Right ventricle myocardium superior (tissue), 1 donor: ENCODE measurements around the gene PBRM1. TPM values are rescaled to one million over a fixed set of nuclear protein-coding genes. Genes with fewer than 3 reads are reported as not detected.
A peak's percentile ranks its signal among the peaks of the same experiment; 100 is the strongest.

Experiments
- ATAC-seq: fragments of 200-7000 bp; cut with Tn5 transposase; one replicate; pipeline ENCODE4 v1.9.1; 2020; ENCODE audit warnings: mild to moderate bottlenecking; ENCODE audit not compliant: poor library complexity
- DNase-seq: peaks from one replicate; pipeline ENCODE4 v3.0.0-alpha.2; 2020
- intact Hi-C: fragments of 100-400 bp; cut with DNase I; formaldehyde crosslinking; loops from one replicate; pipeline ENCODE4 v1.11.2; 2022
- total RNA-seq: library from RNA; stranded (reverse); fragmentation: NEBNext Ultra II Directional; extraction: Animal tissue kit (Norgen Biotek cat#: 25700); gene quantifications from one replicate; pipeline ENCODE4 v1.2.1, GENCODE V29; 2021
- donor health status: DM: no; HTN: yes; CAD: no; lungs with severe emphysema.

PBRM1 gene
- total RNA-seq, 1 donor from 2014 or later: 45.1 TPM

GRCh38 chr3:52705688-52706686 lies 20.3 kb upstream of the PBRM1 start, which contains the start of the genes GLT8D1 and SPCS1:
Gene GLT8D1 (minus strand): TSS chr3:52705791. CDS start chr3:52700460, 5,331 bp downstream.
Gene SPCS1 (plus strand): TSS chr3:52706106. CDS start chr3:52706247, 141 bp downstream.
- ATAC-seq (peak; percentile 97), DNase-seq (peak; percentile 91)
- intact Hi-C loops: no loop called here

- DNase-seq (no peak), ATAC-seq (no peak)
- intact Hi-C loops: no loop called here
Measured at GRCh38 chr3:52705438-52705687, 19.6 kb upstream of the PBRM1 start.

- intact Hi-C loops: no loop called here
- ATAC-seq: peak; percentile 13
- no peak for DNase-seq
Measured at GRCh38 chr3:52704611-52705437, 19.1 kb upstream of the PBRM1 start.

GRCh38 chr3:52703341-52703740 lies 17.6 kb upstream of the PBRM1 start:
- intact Hi-C loops: no loop called here
- ATAC-seq (no peak), DNase-seq (no peak)

GRCh38 chr3:52697632-52697965 lies 11.9 kb upstream of the PBRM1 start:
- ATAC-seq (no peak), DNase-seq (no peak)
- intact Hi-C loops: no loop called here

GRCh38 chr3:52696830-52697631 lies 11.3 kb upstream of the PBRM1 start:
- DNase-seq (no peak), ATAC-seq (no peak)
- intact Hi-C loops: no loop called here

- intact Hi-C loops: no loop called here
- DNase-seq: no peak
- ATAC-seq: no peak
Measured at GRCh38 chr3:52695798-52696671, 10.3 kb upstream of the PBRM1 start.

GRCh38 chr3:52694528-52695189 lies 8.9 kb upstream of the PBRM1 start:
- intact Hi-C loops: no loop called here
- ATAC-seq (no peak), DNase-seq (no peak)

GRCh38 chr3:52693071-52693470 lies 7.4 kb upstream of the PBRM1 start:
- ATAC-seq (no peak), DNase-seq (no peak)
- intact Hi-C loops: no loop called here

GRCh38 chr3:52690560-52690959 lies 4.8 kb upstream of the PBRM1 start:
- ATAC-seq (no peak), DNase-seq (no peak)
- intact Hi-C loops: no loop called here

- DNase-seq (no peak), ATAC-seq (no peak)
- intact Hi-C loops: loop anchor here (10.0 kb wide), 1 partner anchor 224 kb away; no protein-coding TSS in a partner anchor
Measured at GRCh38 chr3:52689151-52689550, 3.4 kb upstream of the PBRM1 start.

- intact Hi-C loops: loop anchor here (10.0 kb wide), 1 partner anchor 223 kb away; no protein-coding TSS in a partner anchor
- DNase-seq (no peak), ATAC-seq (no peak)
Measured at GRCh38 chr3:52688266-52688665, 2.6 kb upstream of the PBRM1 start.

- intact Hi-C loops: loop anchor here (10.0 kb wide), 1 partner anchor 220 kb away; no protein-coding TSS in a partner anchor
- peak; percentile 87 for DNase-seq
- peak; percentile 95 for ATAC-seq
Measured at GRCh38 chr3:52685285-52685708, 416 bp downstream of the PBRM1 start.

GRCh38 chr3:52684184-52684583 lies 1.5 kb downstream of the PBRM1 start:
- DNase-seq (no peak), ATAC-seq (no peak)
- intact Hi-C loops: loop anchor here (10.0 kb wide), 1 partner anchor 219 kb away; no protein-coding TSS in a partner anchor

GRCh38 chr3:52683611-52684010 lies 2.1 kb downstream of the PBRM1 start:
- no peak for ATAC-seq
- DNase-seq: no peak
- intact Hi-C loops: loop anchor here (10.0 kb wide), 1 partner anchor 219 kb away; no protein-coding TSS in a partner anchor

GRCh38 chr3:52682016-52682415 lies 3.7 kb downstream of the PBRM1 start:
- intact Hi-C loops: loop anchor here (10.0 kb wide), 1 partner anchor 217 kb away; no protein-coding TSS in a partner anchor
- ATAC-seq (peak; percentile 23), DNase-seq (no peak)

- ATAC-seq: no peak
- intact Hi-C loops: loop anchor here (10.0 kb wide), 1 partner anchor 217 kb away; no protein-coding TSS in a partner anchor
- DNase-seq: no peak
Measured at GRCh38 chr3:52681596-52681995, 4.1 kb downstream of the PBRM1 start.
